K562 (cell line): ENCODE data around the gene GNRHR. TPM values are rescaled to one million over a fixed set of nuclear protein-coding genes. Genes with fewer than 3 reads are reported as not detected.
A peak's percentile ranks its signal among the peaks of the same experiment; 100 is the strongest.

Experiments used
- CHD2 ChIP-seq: IDR thresholded peaks from 2 replicates; pipeline ENCODE4 v1.6.1; 2011; ENCODE audit warnings: low read depth, low read length
- CHD4 ChIP-seq: fragments of 200-600 bp; sonication (generic); IDR thresholded peaks from 3 replicates; pipeline ENCODE4 v1.6.1; 2012; ENCODE audit warnings: low read depth, mild to moderate bottlenecking, mixed read lengths, low read length, inconsistent platforms; ENCODE audit not compliant: insufficient read depth, insufficient replicate concordance, poor library complexity, severe bottlenecking
- ELF2 ChIP-seq: fragments of 250-450 bp; sonication (Bioruptor Pico); IDR thresholded peaks from 2 replicates; pipeline ENCODE4 v1.5.0; 2021; ENCODE audit warnings: mild to moderate bottlenecking
- EP400 ChIP-seq: fragments of 450-650 bp; IDR thresholded peaks from 2 replicates; pipeline ENCODE4 v1.6.1; 2017; ENCODE audit warnings: antibody characterized with exemption, mild to moderate bottlenecking, moderate library complexity
- HDAC2 ChIP-seq: fragments of 450-650 bp; IDR thresholded peaks from 2 replicates; pipeline ENCODE4 v1.6.1; 2016; ENCODE audit warnings: mild to moderate bottlenecking
- JUNB ChIP-seq: fragments of 450-650 bp; formaldehyde crosslinking; conservative IDR thresholded peaks from 2 replicates; pipeline ENCODE4 v1.4.0; 2020; ENCODE audit warnings: mild to moderate bottlenecking
- LCOR ChIP-seq: sonication (generic); formaldehyde crosslinking; IDR thresholded peaks from 2 replicates; pipeline ENCODE4 v1.8.0; 2022; ENCODE audit warnings: mild to moderate bottlenecking, missing genetic modification reagents
- MYBL2 ChIP-seq, 2 experiments: fragments of 450-650 bp in 1 of 2; sonication (generic) in 1 of 2; formaldehyde crosslinking in 1 of 2; IDR thresholded peaks; 2 replicates each; pipeline versions ENCODE4 v1.6.1 to v1.8.1; 2017 to 2022; ENCODE audit warnings: borderline replicate concordance in 1 of 2, inconsistent platforms in 1 of 2, low read depth in 1 of 2, mild to moderate bottlenecking in 1 of 2, missing genetic modification reagents in 1 of 2, moderate library complexity in 1 of 2
- NCOA6 ChIP-seq: fragments of 450-650 bp; IDR thresholded peaks from 2 replicates; pipeline ENCODE4 v1.6.1; 2017; ENCODE audit warnings: mild to moderate bottlenecking
- PRMT5 ChIP-seq: sonication (generic); formaldehyde crosslinking; IDR thresholded peaks from 2 replicates; pipeline ENCODE4 v1.5.0; 2020; ENCODE audit warnings: missing genetic modification reagents
- PTTG1 ChIP-seq: fragments of 450-650 bp; IDR thresholded peaks from 2 replicates; pipeline ENCODE4 v1.6.1; 2016; ENCODE audit warnings: low read depth, mild to moderate bottlenecking, missing genetic modification characterization, missing compliant biosample characterization
- RAD21 ChIP-seq, 2 experiments: fragments of 250-450 bp in 1 of 2; fragments of 450-650 bp in 1 of 2; sonication (Bioruptor Pico) in 1 of 2; formaldehyde crosslinking in 1 of 2; IDR thresholded peaks in 1 of 2; conservative IDR thresholded peaks in 1 of 2; 2 replicates each; pipeline versions ENCODE4 v1.4.0 to v1.8.0; 2020 to 2022; ENCODE audit warnings: mild to moderate bottlenecking in 2 of 2, moderate library complexity in 1 of 2
- TAF9B ChIP-seq: fragments of 450-650 bp; IDR thresholded peaks from 2 replicates; pipeline ENCODE4 v1.6.1; 2018; ENCODE audit warnings: mild to moderate bottlenecking; ENCODE audit not compliant: partially characterized antibody
- polyA plus RNA-seq, 8 experiments: library from polyadenylated mRNA; depleted of rRNA in 4 of 8; stranded (reverse) in 5 of 8; unstranded in 3 of 8; fragments of >200 nt; fragmentation: Nextera tagmentation in 2 of 8; fragmentation: Illumina TruSeq in 1 of 8; extraction: Ambion mirVana in 2 of 8; extraction: Trizol in 1 of 8; gene quantifications; 2 replicates each; pipeline versions ENCODE4 v1.2.1 to v1.2.3, GENCODE V29; 2011 to 2014; ENCODE audit warnings: inconsistent platforms in 1 of 8, missing spikeins in 1 of 8
- total RNA-seq, 7 experiments: library from RNA; depleted of rRNA in 6 of 7; stranded (reverse); fragments of >200 nt in 6 of 7; fragmentation: Illumina TruSeq in 2 of 7; extraction: Trizol in 2 of 7; gene quantifications; 2 replicates each; pipeline versions ENCODE4 v1.2.1 to v1.2.3, GENCODE V29; 2011 to 2021; ENCODE audit warnings: low replicate concordance in 1 of 7
- TF ChIP-seq, protein P1 (sequence below): fragments of 450-650 bp; IDR thresholded peaks from 2 replicates; pipeline ENCODE4 v1.6.1; 2016; ENCODE audit warnings: low read depth
- TF ChIP-seq, protein P2 (sequence below): sonication (generic); formaldehyde crosslinking; IDR thresholded peaks from 2 replicates; pipeline ENCODE4 v1.8.1; 2023; ENCODE audit warnings: mild to moderate bottlenecking, missing genetic modification reagents

The GNRHR gene
- total and polyA plus RNA-seq, 9 of the 15 experiments (the other 6 are each of a cell fraction or from before 2014, with no cell fraction given): 0.06 to 0.13 TPM; not detected in 7

DNA sequence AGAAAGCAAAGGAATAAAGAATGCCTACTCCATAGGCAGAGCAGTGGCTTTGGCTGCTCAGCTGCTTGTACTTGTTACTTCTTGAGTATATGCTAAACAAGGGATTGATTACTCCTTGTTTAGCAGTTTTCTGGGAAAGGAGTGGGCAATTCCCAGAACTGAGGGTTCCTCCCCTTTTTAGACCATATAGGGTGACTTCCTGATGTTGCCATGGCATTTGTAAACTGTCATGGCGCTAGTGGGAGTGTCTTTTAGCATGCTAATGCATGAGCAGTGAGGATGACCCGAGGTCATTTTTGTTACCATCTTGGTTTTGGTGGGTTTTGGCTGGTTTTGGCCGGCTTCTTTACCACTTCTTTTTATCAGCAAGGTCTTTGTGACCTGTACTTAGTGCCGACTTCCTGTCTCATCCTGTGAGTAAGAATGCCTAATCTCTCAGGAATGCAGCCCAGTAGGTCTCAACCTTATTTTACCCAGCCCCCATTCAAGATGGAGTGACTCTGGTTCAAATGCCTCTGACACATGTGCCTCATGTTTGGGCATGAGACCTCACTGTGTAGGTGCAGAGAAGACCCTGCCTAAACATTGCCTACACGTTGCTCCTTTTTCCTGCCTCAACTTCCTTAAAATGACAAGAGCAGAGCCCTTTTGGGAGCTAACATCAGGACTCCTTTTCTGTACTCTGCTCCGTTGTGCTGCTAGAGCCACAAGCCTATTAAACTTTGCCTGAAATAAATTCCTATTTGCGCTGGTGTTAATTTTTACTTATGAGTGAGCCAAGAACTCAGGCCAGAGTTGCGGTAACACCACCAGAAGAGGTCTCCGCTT is 32.2 kb downstream of the GNRHR start (continued):
- TF ChIP-seq, protein P1, sequence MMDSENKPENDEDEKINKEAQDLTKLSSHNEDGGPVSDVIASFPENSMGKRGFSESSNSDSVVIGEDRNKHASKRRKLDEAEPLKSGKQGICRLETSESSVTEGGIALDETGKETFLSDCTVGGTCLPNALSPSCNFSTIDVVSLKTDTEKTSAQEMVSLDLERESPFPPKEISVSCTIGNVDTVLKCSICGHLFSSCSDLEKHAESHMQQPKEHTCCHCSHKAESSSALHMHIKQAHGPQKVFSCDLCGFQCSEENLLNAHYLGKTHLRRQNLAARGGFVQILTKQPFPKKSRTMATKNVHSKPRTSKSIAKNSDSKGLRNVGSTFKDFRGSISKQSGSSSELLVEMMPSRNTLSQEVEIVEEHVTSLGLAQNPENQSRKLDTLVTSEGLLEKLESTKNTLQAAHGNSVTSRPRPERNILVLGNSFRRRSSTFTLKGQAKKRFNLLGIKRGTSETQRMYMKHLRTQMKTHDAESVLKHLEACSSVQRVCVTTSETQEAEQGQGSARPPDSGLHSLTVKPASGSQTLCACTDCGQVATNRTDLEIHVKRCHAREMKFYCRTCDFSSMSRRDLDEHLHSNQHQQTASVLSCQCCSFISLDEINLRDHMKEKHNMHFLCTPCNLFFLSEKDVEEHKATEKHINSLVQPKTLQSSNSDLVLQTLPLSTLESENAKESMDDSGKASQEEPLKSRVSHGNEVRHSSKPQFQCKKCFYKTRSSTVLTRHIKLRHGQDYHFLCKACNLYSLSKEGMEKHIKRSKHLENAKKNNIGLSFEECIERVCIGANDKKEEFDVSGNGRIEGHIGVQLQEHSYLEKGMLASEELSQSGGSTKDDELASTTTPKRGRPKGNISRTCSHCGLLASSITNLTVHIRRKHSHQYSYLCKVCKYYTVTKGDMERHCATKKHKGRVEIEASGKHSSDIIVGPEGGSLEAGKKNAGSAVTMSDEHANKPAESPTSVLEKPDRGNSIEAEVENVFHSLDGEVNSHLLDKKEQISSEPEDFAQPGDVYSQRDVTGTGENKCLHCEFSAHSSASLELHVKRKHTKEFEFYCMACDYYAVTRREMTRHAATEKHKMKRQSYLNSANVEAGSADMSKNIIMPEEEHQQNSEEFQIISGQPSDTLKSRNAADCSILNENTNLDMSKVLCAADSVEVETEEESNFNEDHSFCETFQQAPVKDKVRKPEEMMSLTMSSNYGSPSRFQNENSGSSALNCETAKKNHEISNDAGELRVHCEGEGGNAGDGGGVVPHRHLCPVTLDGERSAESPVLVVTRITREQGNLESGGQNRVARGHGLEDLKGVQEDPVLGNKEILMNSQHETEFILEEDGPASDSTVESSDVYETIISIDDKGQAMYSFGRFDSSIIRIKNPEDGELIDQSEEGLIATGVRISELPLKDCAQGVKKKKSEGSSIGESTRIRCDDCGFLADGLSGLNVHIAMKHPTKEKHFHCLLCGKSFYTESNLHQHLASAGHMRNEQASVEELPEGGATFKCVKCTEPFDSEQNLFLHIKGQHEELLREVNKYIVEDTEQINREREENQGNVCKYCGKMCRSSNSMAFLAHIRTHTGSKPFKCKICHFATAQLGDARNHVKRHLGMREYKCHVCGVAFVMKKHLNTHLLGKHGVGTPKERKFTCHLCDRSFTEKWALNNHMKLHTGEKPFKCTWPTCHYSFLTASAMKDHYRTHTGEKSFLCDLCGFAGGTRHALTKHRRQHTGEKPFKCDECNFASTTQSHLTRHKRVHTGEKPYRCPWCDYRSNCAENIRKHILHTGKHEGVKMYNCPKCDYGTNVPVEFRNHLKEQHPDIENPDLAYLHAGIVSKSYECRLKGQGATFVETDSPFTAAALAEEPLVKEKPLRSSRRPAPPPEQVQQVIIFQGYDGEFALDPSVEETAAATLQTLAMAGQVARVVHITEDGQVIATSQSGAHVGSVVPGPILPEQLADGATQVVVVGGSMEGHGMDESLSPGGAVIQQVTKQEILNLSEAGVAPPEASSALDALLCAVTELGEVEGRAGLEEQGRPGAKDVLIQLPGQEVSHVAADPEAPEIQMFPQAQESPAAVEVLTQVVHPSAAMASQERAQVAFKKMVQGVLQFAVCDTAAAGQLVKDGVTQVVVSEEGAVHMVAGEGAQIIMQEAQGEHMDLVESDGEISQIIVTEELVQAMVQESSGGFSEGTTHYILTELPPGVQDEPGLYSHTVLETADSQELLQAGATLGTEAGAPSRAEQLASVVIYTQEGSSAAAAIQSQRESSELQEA: no peak
- TF ChIP-seq HDAC2: peak; percentile 89; the same call in 1 of the 2 replicates
- no peak for TF ChIP-seq NCOA6
- TF ChIP-seq PTTG1 (tag): peak; percentile 100
- no peak for TF ChIP-seq PRMT5 (CRISPR knock-in tag)
- TF ChIP-seq, protein P2, sequence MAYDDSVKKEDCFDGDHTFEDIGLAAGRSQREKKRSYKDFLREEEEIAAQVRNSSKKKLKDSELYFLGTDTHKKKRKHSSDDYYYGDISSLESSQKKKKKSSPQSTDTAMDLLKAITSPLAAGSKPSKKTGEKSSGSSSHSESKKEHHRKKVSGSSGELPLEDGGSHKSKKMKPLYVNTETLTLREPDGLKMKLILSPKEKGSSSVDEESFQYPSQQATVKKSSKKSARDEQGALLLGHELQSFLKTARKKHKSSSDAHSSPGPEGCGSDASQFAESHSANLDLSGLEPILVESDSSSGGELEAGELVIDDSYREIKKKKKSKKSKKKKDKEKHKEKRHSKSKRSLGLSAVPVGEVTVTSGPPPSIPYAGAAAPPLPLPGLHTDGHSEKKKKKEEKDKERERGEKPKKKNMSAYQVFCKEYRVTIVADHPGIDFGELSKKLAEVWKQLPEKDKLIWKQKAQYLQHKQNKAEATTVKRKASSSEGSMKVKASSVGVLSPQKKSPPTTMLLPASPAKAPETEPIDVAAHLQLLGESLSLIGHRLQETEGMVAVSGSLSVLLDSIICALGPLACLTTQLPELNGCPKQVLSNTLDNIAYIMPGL (CRISPR knock-in tag): no peak
- no peak for TF ChIP-seq MYBL2 (IDR thresholded peaks at IDR 0.05; ENCODE audit: low read depth)
- no peak for TF ChIP-seq MYBL2 (CRISPR knock-in tag; IDR thresholded peaks at IDR 0.05; ENCODE audit: borderline replicate concordance)
- peak; percentile 95 for TF ChIP-seq ELF2 (CRISPR knock-in tag)
- peak in 1 of 2 experiments; percentile 66; a peak in 2 of 4 replicates for TF ChIP-seq RAD21 (CRISPR knock-in tag; conservative IDR thresholded peaks at IDR 0.05 in 1 of 2, IDR thresholded peaks at IDR 0.05 in 1 of 2)
- peak; percentile 64 for TF ChIP-seq TAF9B
- TF ChIP-seq CHD4: no peak
- 0 out of 2 replicates have a peak, but pooled peaks have one; percentile 38 for TF ChIP-seq CHD2
- TF ChIP-seq LCOR (CRISPR knock-in tag): peak; percentile 73
- peak; percentile 70 for TF ChIP-seq EP400
- TF ChIP-seq JUNB (CRISPR knock-in tag): peak; percentile 90
